ENCODE data around the gene PHF23. TPM values are rescaled to one million over a fixed set of nuclear protein-coding genes. Genes with fewer than 3 reads are reported as not detected.

The PHF23 gene
- total RNA-seq, 1 experiment from 2014 or later = 110 TPM

GRCh38 chr17:7258731-7259554 is 19.7 kb upstream of the PHF23 start:
- Histone ChIP-seq H3K23me2 (ENCODE audit: insufficient read length, low read depth, low read length, poor library complexity, severe bottlenecking) (peaks cover 25% of the 10 kb centered on the region), H4K8ac (replicated peaks; ENCODE audit: insufficient read length, low read depth, low read length) (no peak overlapping the region), H3K4me2 (ENCODE audit: insufficient read depth, insufficient read length, low read length) (no peak overlapping the region), H3K79me2 (ENCODE audit: insufficient read depth, low read length) (peaks cover 8% of the 10 kb centered on the region; the same call in 1 of the 2 replicates), H3K9ac (ENCODE audit: extremely low read depth, insufficient read length, low read length) (no peak overlapping the region), H3K23ac (ENCODE audit: insufficient read length, low read depth, low read length) (no peak overlapping the region), H3K79me1 (ENCODE audit: insufficient read depth, low read depth, low read length, poor library complexity, severe bottlenecking) (no peaks in the 10 kb centered on the region), H3K56ac (ENCODE audit: insufficient read length, low read depth, low read length) (no peak overlapping the region), H3K4ac (ENCODE audit: low read depth, low read length) (no peak overlapping the region), H4K91ac (ENCODE audit: insufficient read length, low read depth, low read length) (no peak overlapping the region), H2BK12ac (ENCODE audit: insufficient read length, low read depth, low read length) (no peak overlapping the region), H2AK5ac (ENCODE audit: insufficient read length, low read length) (no peak overlapping the region), H2BK15ac (ENCODE audit: low read depth, low read length) (no peak overlapping the region), H2BK20ac (ENCODE audit: low read depth, low read length, poor library complexity, severe bottlenecking) (no peak overlapping the region), H2BK120ac (ENCODE audit: low read depth, low read length, poor library complexity, severe bottlenecking) (no peak overlapping the region), H3T11ph (ENCODE audit: low read length) (no peak overlapping the region), H3K9me3 (ENCODE audit: control insufficient read depth, low read depth, low read length) (no peaks in the 10 kb centered on the region), H3K27ac (ENCODE audit: insufficient read length, low read depth, low read length) (no peak overlapping the region), H4K5ac (ENCODE audit: insufficient read length, low read depth, low read length) (no peak overlapping the region), H2AFZ (ENCODE audit: low read length) (no peak overlapping the region), H3K14ac (ENCODE audit: insufficient read depth, low read length) (no peak overlapping the region), H3K18ac (ENCODE audit: insufficient read length, low read depth, low read length) (no peak overlapping the region), H2BK5ac (ENCODE audit: insufficient read length, low read length) (no peak overlapping the region), H3K4me1 (ENCODE audit: insufficient read depth, low read length) (peaks cover 4% of the 10 kb centered on the region; the same call in 1 of the 2 replicates), H3K27me3 (ENCODE audit: insufficient read depth, low read length) (no peaks in the 10 kb centered on the region), H4K20me1 (ENCODE audit: control insufficient read depth, insufficient read depth, insufficient read length) (no peaks in the 10 kb centered on the region)
- peaks cover 2% of the 10 kb centered on the region for H3K27me3 Mint-ChIP-seq (ENCODE audit: low read depth)
- peak overlapping the region; percentile 59 to 86 for H3K4me3 Mint-ChIP-seq
- peaks cover 17 to 29% of the 10 kb centered on the region in 2 experiments for H3K4me1 Mint-ChIP-seq
- H3K36me3 Mint-ChIP-seq (ENCODE audit: insufficient read depth in 1 of 3, low read depth in 3 of 3) = peaks cover 21 to 63% (median 50%) of the 10 kb centered on the region in 3 experiments
- no CpG with 5 or more reads among the region's 7 CpGs for WGBS (ENCODE audit: extremely low coverage, insufficient read length, low lambda C conversion rate)
- H3K9me3 Mint-ChIP-seq = peaks cover 0 to 4% of the 10 kb centered on the region in 2 experiments; a peak in 1 of 5 replicates
- H3K27ac Mint-ChIP-seq = peak overlapping the region in 1 of 3 experiments; percentile 88; a peak in 3 of 7 replicates
- TF ChIP-seq CTCF (conservative IDR thresholded peaks at IDR 0.05) = no peak
- DNase-seq = no peak
